Measurements from ENCODE around the gene TRMT2A. TPM values are rescaled to one million over a fixed set of nuclear protein-coding genes. Genes with fewer than 3 reads are reported as not detected.
"Not testable (repeated sequence)": the region's sequence is repeated elsewhere in the genome, so short reads cannot be mapped to it uniquely, and the experiment has no call there.

Gene TRMT2A
- total and polyA plus RNA-seq, 2 of the 8 experiments (the other 6 are each of a cell fraction or from before 2014, with no cell fraction given), result 44.9 to 50.3 TPM

GRCh38 chr22:20159531-20159930, 42.5 kb upstream of the TRMT2A start:
- not testable (repeated sequence) for H3K36me3 ChIP-seq (ENCODE audit: control insufficient read depth in 2 of 4, insufficient read depth in 4 of 4, low read length in 3 of 4); H3K4me1 ChIP-seq (replicated peaks in 1 of 4; ENCODE audit: control insufficient read depth in 3 of 4, insufficient read depth in 4 of 4, low read length in 3 of 4)
- CTCF ChIA-PET (ENCODE audit: partially characterized antibody), result interaction anchor here (0.5 to 2.8 kb wide), 19 partner anchors 12 to 561 kb away, joined by 3 to 17 read pairs (median 4); no protein-coding TSS in a partner anchor

More at GRCh38 chr22:20159531-20159930, 42.5 kb upstream of the TRMT2A start:
- FAIRE-seq; H4K8ac ChIP-seq (ENCODE audit: extremely low read depth, insufficient read depth, low read length); H2BK12ac ChIP-seq (ENCODE audit: low read depth, low read length); H4K91ac ChIP-seq (replicated peaks; ENCODE audit: insufficient read length, low read length); H3K9me3 ChIP-seq (ENCODE audit: insufficient read depth in 2 of 2, low read depth in 1 of 2, low read length in 1 of 2); H4K20me1 ChIP-seq (replicated peaks in 1 of 2; ENCODE audit: control insufficient read depth in 1 of 2, insufficient read depth in 2 of 2, low read length in 2 of 2); H3K14ac ChIP-seq (ENCODE audit: insufficient read length); H3K79me1 ChIP-seq (ENCODE audit: low read depth, low read length); POLR2A ChIA-PET (ENCODE audit: partially characterized antibody); H2BK5ac ChIP-seq (ENCODE audit: low read depth, low read length); H3K79me2 ChIP-seq (ENCODE audit: control insufficient read depth in 1 of 2, insufficient read depth in 2 of 2, low read length in 2 of 2); H2BK120ac ChIP-seq (replicated peaks; ENCODE audit: low read depth, low read length); H2AK5ac ChIP-seq (ENCODE audit: low read depth, low read length); H3K27ac ChIP-seq (ENCODE audit: low read depth, low read length); H3K18ac ChIP-seq (ENCODE audit: extremely low read depth, low read length); H3K56ac ChIP-seq (replicated peaks; ENCODE audit: insufficient read length, low read depth, low read length); H2AFZ ChIP-seq (ENCODE audit: low read length); H3K23ac ChIP-seq (ENCODE audit: insufficient read length); H2BK20ac ChIP-seq (ENCODE audit: low read length); H3K4ac ChIP-seq (replicated peaks; ENCODE audit: insufficient read length, low read depth, low read length); H4K5ac ChIP-seq (ENCODE audit: insufficient read length, low read depth, low read length); H3K27me3 ChIP-seq (replicated peaks in 1 of 4; ENCODE audit: control insufficient read depth in 3 of 4, extremely low read depth in 1 of 4, insufficient read depth in 3 of 4, low read length in 3 of 4); H3K9ac ChIP-seq (replicated peaks in 1 of 4; ENCODE audit: extremely low read depth in 1 of 4, low read depth in 3 of 4, low read length in 3 of 4); H3K4me3 ChIP-seq (ENCODE audit: extremely low read depth in 1 of 4, insufficient read depth in 2 of 4, low read depth in 3 of 4, low read length in 4 of 4); DNase-seq (ENCODE audit: low read depth in 1 of 2, low spot score in 2 of 2): not testable (repeated sequence)
- H3K4me2 ChIP-seq (ENCODE audit: insufficient read depth in 1 of 2, low read depth in 2 of 2, low read length in 2 of 2), result peak overlapping the region in 1 of 2 experiments; percentile 33; a peak in 1 of 4 replicates
- WGBS, 2 experiments (ENCODE audit: extremely low coverage in 1 of 2, insufficient coverage in 1 of 2, insufficient read length in 1 of 2, insufficient replicate concordance in 2 of 2, low coverage in 1 of 2, low lambda C conversion rate in 2 of 2, missing lambda C conversion rate in 1 of 2), result 85% methylated on average over 6 of the region's 14 CpGs; no CpG with 5 or more reads in 1 of the 2 experiments
- H2BK15ac ChIP-seq (ENCODE audit: low read length), result peak overlapping the region; percentile 61; the same call in 1 of the 2 replicates
- peaks cover 15% of the 10 kb centered on the region; the same call in 1 of the 2 replicates for H3K23me2 ChIP-seq (ENCODE audit: low read depth, low read length)
